PC-3 (cell line): Measurements from ENCODE around the gene RRH.

Experiments
- EZH2 ChIP-seq: fragments of 300-600 bp; sonication (generic); IDR thresholded peaks from one replicate; pipeline ENCODE4 v1.6.1; 2017; ENCODE audit warnings: antibody characterized with exemption, mild to moderate bottlenecking, low read length; ENCODE audit not compliant: unreplicated experiment
- EZH2phosphoT487 ChIP-seq: fragments of 300-600 bp; sonication (generic); IDR thresholded peaks from 2 replicates; pipeline ENCODE4 v1.6.1; 2018; ENCODE audit warnings: mild to moderate bottlenecking, antibody characterized with exemption, low read length, borderline replicate concordance
- TF ChIP-seq, protein P1 (sequence below): fragments of 300-600 bp; sonication (generic); conservative IDR thresholded peaks from 2 replicates; pipeline ENCODE4 v1.5.1; 2017; ENCODE audit warnings: antibody characterized with exemption, low read depth, mild to moderate bottlenecking, low read length

- TF ChIP-seq EZH2phosphoT487 (no peak), EZH2 (no peak)
- TF ChIP-seq, protein P1, sequence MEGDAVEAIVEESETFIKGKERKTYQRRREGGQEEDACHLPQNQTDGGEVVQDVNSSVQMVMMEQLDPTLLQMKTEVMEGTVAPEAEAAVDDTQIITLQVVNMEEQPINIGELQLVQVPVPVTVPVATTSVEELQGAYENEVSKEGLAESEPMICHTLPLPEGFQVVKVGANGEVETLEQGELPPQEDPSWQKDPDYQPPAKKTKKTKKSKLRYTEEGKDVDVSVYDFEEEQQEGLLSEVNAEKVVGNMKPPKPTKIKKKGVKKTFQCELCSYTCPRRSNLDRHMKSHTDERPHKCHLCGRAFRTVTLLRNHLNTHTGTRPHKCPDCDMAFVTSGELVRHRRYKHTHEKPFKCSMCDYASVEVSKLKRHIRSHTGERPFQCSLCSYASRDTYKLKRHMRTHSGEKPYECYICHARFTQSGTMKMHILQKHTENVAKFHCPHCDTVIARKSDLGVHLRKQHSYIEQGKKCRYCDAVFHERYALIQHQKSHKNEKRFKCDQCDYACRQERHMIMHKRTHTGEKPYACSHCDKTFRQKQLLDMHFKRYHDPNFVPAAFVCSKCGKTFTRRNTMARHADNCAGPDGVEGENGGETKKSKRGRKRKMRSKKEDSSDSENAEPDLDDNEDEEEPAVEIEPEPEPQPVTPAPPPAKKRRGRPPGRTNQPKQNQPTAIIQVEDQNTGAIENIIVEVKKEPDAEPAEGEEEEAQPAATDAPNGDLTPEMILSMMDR = no peak
These were observed 40.0 kb upstream of the RRH start for GRCh38 chr4:109787807-109788206.
